Body of pancreas (tissue), 4 donors: ENCODE measurements around the gene BMAL1.

ENCODE experiments used
- POLR2A ChIP-seq, 3 donors: fragments of 450-650 bp; IDR thresholded peaks; one replicate each; pipeline ENCODE4 v1.6.1; 2016; ENCODE audit warnings: antibody characterized with exemption in 3 of 3, mild to moderate bottlenecking in 2 of 3
- TF ChIP-seq, protein P1 (sequence below), 7 experiments: fragments of 450-650 bp in 4 of 7; fragments of 200-600 bp in 3 of 7; sonication (generic) in 3 of 7; IDR thresholded peaks; one replicate each; pipeline ENCODE4 v1.5.1; 2016 to 2019; ENCODE audit warnings: antibody characterized with exemption in 7 of 7

DNA sequence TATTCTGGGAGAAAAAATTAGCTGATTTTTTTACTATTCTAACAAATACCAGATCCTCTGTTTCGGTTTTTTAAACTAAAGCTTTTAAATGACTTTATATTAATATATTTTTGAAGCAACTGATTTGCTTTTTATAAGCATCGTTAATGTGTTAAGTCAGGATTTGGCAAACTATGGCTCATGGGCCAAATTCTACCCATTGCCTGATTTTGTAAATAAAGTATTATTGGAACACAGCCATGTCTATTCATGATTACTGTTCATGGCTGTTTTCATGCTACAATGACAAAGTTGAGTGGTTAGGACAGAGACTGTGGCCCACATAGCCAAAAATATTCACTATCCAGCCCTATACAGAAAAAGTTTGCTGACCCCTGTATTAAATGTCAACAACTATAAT, 155.8 kb downstream of the BMAL1 start:
- TF ChIP-seq, protein P1, sequence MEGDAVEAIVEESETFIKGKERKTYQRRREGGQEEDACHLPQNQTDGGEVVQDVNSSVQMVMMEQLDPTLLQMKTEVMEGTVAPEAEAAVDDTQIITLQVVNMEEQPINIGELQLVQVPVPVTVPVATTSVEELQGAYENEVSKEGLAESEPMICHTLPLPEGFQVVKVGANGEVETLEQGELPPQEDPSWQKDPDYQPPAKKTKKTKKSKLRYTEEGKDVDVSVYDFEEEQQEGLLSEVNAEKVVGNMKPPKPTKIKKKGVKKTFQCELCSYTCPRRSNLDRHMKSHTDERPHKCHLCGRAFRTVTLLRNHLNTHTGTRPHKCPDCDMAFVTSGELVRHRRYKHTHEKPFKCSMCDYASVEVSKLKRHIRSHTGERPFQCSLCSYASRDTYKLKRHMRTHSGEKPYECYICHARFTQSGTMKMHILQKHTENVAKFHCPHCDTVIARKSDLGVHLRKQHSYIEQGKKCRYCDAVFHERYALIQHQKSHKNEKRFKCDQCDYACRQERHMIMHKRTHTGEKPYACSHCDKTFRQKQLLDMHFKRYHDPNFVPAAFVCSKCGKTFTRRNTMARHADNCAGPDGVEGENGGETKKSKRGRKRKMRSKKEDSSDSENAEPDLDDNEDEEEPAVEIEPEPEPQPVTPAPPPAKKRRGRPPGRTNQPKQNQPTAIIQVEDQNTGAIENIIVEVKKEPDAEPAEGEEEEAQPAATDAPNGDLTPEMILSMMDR (IDR thresholded peaks at IDR 0.05): no peak
- no peak for TF ChIP-seq POLR2A (IDR thresholded peaks at IDR 0.05)
